DOHH2 (cell line): ENCODE data around the gene CD1C.
"Not testable (repeated sequence)": the region's sequence is repeated elsewhere in the genome, so short reads cannot be mapped to it uniquely, and the experiment has no call there.

Experiments used
- EZH2phosphoT487 ChIP-seq: fragments of 200-600 bp; sonication (generic); IDR thresholded peaks from 2 replicates; pipeline ENCODE4 v1.6.1; 2017; ENCODE audit warnings: borderline replicate concordance, mild to moderate bottlenecking, antibody characterized with exemption, low read length, moderate library complexity, mixed read lengths
- TF ChIP-seq, protein P1 (sequence below): fragments of 200-600 bp; sonication (generic); IDR thresholded peaks from one replicate; pipeline ENCODE4 v1.5.1; 2014; ENCODE audit warnings: antibody characterized with exemption, mild to moderate bottlenecking, low read depth, low read length; ENCODE audit not compliant: poor library complexity, severe bottlenecking

DNA sequence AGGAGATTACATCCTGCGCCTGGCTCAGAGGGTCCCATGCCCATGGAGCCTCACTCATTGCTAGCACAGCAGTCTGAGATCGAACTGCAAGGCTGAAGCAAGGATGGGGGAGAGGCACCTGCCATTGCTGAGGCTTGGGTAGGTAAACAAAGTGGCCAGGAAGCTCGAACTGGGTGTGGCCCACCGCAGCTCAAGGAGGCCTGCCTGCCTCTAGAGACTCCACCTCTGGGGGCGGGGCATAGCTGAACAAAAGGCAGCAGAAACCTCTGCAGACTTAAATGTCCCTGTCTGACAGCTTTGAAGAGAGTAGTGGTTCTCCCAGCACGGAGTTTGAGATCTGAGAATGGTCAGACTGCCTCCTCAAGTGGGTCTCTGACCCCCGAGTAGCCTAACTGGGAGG lies 46.7 kb downstream of the CD1C start:
- TF ChIP-seq EZH2phosphoT487: not testable (repeated sequence)
- TF ChIP-seq, protein P1, sequence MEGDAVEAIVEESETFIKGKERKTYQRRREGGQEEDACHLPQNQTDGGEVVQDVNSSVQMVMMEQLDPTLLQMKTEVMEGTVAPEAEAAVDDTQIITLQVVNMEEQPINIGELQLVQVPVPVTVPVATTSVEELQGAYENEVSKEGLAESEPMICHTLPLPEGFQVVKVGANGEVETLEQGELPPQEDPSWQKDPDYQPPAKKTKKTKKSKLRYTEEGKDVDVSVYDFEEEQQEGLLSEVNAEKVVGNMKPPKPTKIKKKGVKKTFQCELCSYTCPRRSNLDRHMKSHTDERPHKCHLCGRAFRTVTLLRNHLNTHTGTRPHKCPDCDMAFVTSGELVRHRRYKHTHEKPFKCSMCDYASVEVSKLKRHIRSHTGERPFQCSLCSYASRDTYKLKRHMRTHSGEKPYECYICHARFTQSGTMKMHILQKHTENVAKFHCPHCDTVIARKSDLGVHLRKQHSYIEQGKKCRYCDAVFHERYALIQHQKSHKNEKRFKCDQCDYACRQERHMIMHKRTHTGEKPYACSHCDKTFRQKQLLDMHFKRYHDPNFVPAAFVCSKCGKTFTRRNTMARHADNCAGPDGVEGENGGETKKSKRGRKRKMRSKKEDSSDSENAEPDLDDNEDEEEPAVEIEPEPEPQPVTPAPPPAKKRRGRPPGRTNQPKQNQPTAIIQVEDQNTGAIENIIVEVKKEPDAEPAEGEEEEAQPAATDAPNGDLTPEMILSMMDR: not testable (repeated sequence)
